Measurements from ENCODE around the gene S100B.
A peak's percentile ranks its signal among the peaks of the same experiment; 100 is the strongest.

The S100B gene

DNA sequence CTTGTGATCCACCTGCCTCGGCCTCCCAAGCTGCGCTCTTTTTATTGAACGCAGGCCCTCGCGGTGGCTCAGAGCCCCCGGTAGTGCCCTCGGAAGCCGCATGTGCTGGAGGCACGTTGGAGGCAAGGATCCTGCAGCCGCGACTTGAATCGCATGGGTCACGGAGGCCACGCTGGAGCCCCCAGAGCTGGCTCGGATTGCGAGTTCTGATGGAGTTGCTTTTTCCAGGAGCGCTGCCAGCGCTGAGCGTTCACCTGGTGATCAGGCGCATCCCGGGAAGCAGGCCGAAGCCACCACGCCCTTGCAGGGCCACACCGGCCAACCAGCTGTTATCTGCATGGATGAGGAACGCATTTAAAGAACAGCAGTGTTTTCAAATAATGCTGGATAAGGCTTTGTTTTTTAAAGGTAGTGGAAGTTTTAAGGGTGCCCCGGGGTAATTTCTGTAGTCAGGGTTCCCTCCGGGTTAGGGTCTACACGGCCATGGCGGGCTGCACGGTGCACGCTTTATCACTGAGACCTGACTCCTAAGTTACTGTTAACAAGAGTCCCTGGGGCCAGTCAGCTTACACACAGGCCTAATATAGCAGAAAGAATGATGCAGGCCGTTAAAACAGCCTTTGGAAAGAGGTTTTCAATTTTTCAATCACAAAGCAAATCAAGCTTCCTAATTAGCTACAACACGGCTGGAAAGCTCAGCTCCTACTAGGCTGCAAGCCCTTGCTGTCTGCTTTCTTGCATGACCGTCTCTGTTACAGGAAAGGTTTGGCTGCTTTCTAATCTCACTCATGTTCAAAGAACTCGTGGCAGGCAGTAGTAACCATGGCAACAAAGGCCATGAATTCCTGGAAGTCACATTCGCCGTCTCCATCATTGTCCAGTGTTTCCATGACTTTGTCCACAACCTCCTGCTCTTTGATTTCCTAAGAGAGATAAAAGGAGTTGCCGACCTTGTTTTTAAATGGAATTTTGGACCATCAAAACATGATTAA lies 6.0 kb downstream of the S100B start:
- TF ChIP-seq GATA3 (IDR thresholded peaks at IDR 0.05; ENCODE audit: low read depth, low read length) (no peak), GATA2 (IDR thresholded peaks at IDR 0.05; ENCODE audit: low read depth, low read length) (no peak)

DNA sequence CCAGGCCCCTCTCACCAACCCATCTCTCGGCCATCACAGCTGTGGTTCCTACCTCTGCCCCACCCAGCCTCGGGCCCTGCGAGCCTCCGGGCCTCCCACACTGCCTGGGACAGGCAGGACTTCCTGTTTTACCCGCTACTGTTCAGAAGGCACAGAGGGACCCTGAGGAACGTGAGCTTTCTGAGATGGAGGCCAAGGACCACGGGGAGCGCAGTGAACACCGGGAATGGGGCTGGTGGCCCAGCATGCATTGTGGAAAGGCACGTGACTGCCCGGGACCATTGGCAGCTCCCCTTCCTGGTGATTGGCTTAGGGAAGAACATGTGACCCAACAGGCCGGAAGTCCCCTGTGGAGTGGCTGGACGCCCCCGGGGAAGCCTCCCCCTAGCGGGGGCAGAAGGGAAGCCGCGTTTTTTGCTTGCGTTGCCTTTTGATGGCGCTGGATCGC lies 7.0 kb downstream of the S100B start:
- TF ChIP-seq GATA3 (IDR thresholded peaks at IDR 0.05; ENCODE audit: low read depth, low read length) (no peak), GATA2 (IDR thresholded peaks at IDR 0.05; ENCODE audit: low read depth, low read length) (no peak)

DNA sequence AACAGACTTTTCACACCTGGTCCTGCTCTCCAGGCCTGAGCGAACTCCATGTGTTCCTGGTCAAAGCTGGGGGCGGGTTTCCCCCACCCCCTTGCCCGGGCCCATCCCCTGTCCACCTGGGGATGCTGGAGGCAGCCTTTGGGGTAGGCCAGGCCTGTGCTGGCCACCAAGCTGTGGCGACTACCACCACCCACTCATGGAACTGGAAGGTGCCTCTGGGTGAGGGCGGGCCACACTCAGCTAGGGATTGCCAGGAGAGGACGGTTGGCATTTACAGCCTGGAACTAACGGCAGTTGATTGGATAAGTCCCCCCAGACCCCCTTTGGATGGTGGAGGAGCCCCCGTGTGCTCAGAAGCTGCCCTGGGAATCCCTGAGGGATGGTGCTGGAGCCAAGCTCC lies 7.9 kb downstream of the S100B start:
- no peak for TF ChIP-seq GATA3 (IDR thresholded peaks at IDR 0.05; ENCODE audit: low read depth, low read length)
- no peak for TF ChIP-seq GATA2 (IDR thresholded peaks at IDR 0.05; ENCODE audit: low read depth, low read length)

DNA sequence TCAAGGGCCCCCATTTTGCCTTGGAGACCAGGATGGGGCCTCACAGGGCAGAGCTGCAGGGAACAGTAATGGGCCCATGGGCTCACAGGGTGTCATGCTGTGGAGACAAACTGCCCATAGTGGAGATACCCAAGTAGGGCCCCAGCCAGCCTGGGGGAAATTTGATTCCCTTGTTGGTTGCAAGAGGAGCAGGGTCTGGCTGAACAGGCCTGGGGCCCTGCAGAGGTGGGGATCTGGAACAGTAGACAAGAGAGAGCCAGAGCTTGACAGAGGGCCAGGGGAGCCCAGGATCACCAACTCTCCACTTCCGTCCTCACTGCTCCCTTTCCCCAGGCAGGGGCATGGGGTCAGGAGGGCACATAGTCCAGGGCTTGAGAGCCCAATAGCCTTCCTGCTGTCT lies 8.7 kb downstream of the S100B start:
- no peak for TF ChIP-seq GATA3 (IDR thresholded peaks at IDR 0.05; ENCODE audit: low read depth, low read length)
- no peak for TF ChIP-seq GATA2 (IDR thresholded peaks at IDR 0.05; ENCODE audit: low read depth, low read length)

DNA sequence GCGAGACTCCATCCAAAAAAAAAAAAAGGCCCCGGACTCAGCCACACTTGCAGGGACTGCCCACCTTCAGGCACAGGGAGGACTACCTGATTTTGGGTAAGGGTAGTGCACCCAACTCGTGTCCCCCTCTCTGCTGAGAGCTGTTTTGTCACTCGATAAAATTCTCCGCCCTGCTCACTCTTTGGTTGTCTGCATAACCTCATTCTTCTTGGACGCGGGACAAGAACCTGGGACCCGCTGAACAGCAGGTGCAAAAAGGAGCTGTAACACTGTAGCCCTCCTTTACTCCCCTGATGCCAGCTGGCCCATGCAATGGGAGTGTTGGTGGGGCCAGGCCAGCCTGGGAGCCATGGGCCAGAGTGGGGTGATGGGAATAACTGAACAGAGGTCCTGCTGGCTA lies 10.6 kb downstream of the S100B start:
- TF ChIP-seq GATA3 (IDR thresholded peaks at IDR 0.05; ENCODE audit: low read depth, low read length) (no peak), GATA2 (IDR thresholded peaks at IDR 0.05; ENCODE audit: low read depth, low read length) (no peak)

DNA sequence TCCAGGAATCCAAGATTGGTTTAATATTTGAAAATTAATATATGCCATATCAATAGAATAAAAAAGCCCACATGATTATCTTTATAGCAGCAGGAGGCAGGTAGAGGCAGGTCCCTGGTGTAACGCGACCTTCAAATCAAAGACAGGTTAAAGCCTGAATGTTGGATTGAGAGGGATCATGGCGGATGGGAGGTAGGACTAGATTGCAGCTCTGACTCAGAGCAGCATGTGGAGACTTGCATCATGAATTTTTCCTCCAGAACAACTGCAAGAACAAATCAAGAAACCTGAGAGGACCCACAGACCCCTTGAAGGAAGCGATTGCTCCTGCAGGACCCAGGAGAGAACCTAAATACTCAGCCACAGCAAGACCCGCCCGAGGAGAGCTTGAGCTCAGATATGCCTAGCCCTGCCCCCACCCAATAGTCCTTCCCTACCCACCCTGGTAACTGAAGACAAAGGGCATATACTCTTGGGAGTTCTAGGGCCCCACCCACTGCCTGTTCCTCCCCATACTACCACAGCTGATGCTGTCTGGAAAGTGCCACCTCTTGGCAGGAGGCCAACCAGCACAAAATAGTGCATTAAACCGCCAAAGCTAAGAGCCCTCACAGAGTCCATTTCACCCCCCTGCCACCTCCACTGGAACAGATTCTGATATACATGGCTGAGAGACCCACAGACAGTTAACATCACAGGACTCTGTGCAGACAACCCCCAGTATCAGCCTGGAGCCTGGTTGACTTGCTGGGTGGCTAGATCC lies 19.5 kb downstream of the S100B start:
- TF ChIP-seq GATA3 (IDR thresholded peaks at IDR 0.05; ENCODE audit: low read depth, low read length) (no peak), GATA2 (IDR thresholded peaks at IDR 0.05; ENCODE audit: low read depth, low read length) (peak; percentile 39; the same call in 1 of the 2 replicates)

DNA sequence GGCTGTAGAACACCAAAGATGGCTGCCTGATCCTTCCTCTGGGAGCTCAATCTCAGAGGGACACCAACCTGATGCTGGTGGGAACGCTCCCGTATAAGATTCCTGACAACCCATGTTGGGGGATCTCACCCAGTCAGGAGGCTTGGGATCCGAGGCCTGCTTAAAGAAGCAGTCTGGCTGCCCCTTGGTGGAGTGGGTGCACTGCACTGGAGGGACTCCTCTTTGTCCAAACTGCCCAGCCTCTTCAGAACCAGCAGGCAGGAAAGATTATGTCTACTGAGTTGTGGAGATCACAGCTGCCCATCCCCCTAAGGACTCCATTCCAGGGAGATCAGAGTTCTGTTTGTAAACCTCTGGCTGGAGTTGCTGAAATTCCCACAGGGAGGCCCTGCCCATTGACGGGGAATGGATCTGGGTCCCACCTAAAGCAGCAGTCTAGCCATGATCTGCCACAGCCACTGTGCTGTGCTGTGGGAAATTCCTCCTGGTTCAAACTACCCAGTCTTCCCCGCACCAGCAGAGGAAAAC lies 23.0 kb downstream of the S100B start:
- TF ChIP-seq GATA2 (IDR thresholded peaks at IDR 0.05; ENCODE audit: low read depth, low read length) (no peak), GATA3 (IDR thresholded peaks at IDR 0.05; ENCODE audit: low read depth, low read length) (no peak)

DNA sequence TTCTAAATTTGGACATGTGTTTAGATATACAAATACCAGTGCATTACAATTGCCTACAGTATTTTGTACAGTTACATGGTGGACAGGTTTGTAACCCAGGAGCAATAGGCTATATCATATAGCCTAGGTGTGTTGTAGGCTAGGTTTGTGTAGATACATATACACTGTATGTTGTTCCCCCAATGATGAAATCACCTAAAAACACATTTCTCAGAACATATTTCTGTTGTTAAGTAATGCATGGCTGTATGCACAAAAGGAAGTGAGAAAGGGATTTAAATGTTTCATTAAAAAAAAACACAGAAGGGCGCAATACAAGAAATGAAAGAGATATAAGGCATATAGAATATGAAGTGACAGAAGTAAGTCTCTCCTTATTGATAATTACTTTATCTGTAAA lies 32.0 kb downstream of the S100B start:
- TF ChIP-seq GATA3 (IDR thresholded peaks at IDR 0.05; ENCODE audit: low read depth, low read length) = no peak
- no peak for TF ChIP-seq GATA2 (IDR thresholded peaks at IDR 0.05; ENCODE audit: low read depth, low read length)

DNA sequence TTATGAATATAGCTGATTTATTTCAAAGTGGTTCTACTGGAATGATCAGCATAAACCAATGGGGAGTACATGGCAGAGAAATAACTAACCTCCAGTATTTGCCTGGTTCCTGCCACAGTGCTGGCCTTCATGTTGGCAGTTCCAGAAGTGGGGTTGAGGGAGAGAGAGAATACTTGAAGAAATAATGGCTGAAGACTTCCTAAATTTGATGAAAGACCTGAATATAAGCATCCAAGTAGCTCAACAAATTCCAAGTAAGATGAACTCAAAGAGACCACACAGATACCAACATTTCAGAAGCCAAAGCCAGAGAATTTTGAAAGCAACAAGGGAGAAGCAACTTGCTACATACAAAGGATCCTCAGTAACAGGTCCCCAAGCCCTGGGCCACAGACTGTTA lies 34.3 kb downstream of the S100B start:
- TF ChIP-seq GATA3 (IDR thresholded peaks at IDR 0.05; ENCODE audit: low read depth, low read length) (no peak), GATA2 (IDR thresholded peaks at IDR 0.05; ENCODE audit: low read depth, low read length) (no peak)

DNA sequence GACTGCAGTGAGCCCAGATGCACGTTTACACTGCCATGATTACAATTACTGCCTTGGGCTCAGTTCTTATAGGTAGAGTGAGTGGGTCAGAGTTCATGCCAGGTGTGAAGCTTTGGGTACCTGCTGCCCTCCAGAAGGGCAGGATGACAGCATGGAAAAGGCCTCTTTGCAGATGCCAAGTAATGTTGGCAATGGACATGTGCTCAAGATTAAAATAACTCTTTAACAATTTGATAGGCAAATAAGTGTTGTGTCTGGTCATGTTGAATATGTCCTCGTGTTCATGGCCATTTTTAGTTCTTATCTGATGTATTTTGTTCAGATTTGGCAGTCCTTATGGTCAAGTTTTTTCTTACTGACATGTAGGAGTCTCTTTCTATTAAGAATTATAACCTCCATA lies 34.8 kb downstream of the S100B start:
- TF ChIP-seq GATA3 (IDR thresholded peaks at IDR 0.05; ENCODE audit: low read depth, low read length) (no peak), GATA2 (IDR thresholded peaks at IDR 0.05; ENCODE audit: low read depth, low read length) (no peak)

DNA sequence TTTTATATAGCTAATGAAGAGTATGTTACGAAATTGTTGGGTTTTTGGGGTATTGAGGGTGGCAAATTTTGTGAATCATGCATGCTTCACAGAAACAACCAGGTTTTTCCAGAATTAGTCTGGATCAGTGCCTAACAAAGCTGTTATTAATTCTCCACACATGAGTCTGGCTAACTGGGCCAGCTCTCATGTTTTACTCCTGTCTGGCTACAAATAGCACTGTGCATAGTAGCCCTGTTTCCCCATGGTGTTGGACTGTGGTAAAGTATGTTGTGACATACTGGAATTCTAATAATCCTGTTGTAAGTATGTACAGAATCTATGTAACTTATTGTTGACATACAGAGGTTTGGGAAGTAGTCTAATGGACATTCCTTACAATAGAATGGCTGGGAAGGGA lies 35.8 kb downstream of the S100B start:
- no peak for TF ChIP-seq GATA2 (IDR thresholded peaks at IDR 0.05; ENCODE audit: low read depth, low read length)
- no peak for TF ChIP-seq GATA3 (IDR thresholded peaks at IDR 0.05; ENCODE audit: low read depth, low read length)

DNA sequence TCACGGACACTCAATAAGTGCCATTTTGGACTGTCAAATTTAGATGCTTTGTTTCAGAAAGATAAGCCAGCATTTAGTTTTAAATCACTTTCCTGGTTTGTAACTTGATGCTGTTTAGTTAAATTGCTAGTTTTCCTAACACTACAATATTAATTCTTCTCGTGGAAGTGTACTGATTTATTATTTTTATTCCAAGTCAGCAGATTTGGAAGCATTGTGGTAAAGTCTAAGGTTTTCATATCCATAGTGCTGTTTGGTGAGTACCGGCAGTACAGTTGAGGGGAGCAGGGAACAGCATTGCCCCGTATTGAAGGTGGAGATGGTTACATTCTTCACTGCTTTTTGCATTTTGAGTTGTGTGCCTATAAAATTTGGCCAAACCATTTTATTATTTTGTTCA lies 36.3 kb downstream of the S100B start:
- TF ChIP-seq GATA3 (IDR thresholded peaks at IDR 0.05; ENCODE audit: low read depth, low read length) (no peak), GATA2 (IDR thresholded peaks at IDR 0.05; ENCODE audit: low read depth, low read length) (no peak)

DNA sequence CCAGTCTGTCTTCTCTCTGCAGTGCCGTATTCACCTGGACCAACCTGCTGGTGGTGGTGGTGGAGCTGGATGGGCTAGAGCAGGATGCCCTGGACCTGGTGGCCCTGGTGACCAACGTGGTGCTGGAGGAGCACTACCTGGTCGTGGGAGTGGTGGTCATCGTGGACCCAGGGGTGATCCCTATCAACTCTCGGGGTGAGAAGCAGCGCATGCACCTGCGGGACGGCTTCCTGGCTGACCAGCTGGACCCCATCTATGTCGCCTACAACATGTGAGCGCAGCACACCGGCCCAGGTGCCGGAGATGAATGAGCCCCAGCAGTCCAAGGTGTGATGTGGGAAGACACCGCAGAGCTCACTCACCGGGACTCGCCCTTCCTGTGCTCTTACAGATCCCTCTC lies 37.5 kb downstream of the S100B start:
- no peak for TF ChIP-seq GATA2 (IDR thresholded peaks at IDR 0.05; ENCODE audit: low read depth, low read length)
- no peak for TF ChIP-seq GATA3 (IDR thresholded peaks at IDR 0.05; ENCODE audit: low read depth, low read length)

DNA sequence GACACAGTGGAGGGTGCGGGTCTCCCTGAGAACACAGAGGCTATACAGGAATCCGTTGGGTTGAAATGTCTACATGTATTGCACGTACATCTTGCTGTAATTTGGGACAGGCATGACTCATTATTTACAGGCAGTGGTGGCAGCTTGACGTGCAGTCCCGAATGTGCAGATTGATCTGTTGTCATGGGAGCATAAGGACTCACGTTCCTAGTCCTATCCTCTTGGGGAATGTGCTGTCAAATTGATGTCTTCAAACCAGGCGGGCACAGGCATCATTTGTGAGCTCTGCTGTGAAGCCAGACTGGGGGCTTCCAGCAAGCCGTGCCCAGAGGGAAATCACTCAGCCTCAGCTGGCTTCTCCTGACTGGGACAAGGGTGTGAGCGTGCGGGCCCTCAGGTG lies 40.5 kb downstream of the S100B start:
- no peak for TF ChIP-seq GATA2 (IDR thresholded peaks at IDR 0.05; ENCODE audit: low read depth, low read length)
- TF ChIP-seq GATA3 (IDR thresholded peaks at IDR 0.05; ENCODE audit: low read depth, low read length) = no peak
